ENCODE results near the gene PLD6.

The PLD6 gene

DNA sequence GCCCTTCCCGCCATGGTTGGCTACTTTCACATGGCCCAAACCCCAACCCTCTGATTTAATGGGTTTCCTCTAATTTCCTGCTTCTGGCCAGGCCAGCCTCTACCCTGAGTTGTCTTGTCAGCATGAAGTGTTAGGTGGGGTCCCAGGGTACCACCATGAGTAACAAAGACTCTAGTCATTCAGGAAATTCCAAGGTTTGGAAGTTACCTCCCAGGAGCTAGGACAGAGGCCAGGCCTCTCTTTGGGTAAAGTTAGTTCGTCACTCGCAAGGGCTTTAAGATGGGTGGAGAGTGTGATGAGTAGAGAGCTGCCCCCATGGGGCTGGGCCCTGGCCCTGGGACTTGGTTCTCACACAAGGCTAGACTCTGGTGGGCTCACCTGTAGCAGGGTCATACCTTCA, 54.6 kb downstream of the PLD6 start:
- ChIA-PET POLR2A (no interaction called here), CTCF (interaction anchor here (1.9 kb wide), 1 partner anchor 9 kb away, joined by 8 read pairs; no protein-coding TSS in a partner anchor)
- no peak for DNase-seq (ENCODE audit: extremely low spot score)
- TF ChIP-seq HDGF (IDR thresholded peaks at IDR 0.05; ENCODE audit: borderline replicate concordance), result no peak
- no peak for TF ChIP-seq TARDBP (IDR thresholded peaks at IDR 0.05)
- TF ChIP-seq ELF4 (IDR thresholded peaks at IDR 0.05), result no peak
- TF ChIP-seq SUZ12 (IDR thresholded peaks at IDR 0.05), result no peak
- no peak for TF ChIP-seq FOXM1 (IDR thresholded peaks at IDR 0.05; ENCODE audit: borderline replicate concordance)
- TF ChIP-seq FOXK2 (IDR thresholded peaks at IDR 0.05), result no peak
- no peak for TF ChIP-seq L3MBTL2 (conservative IDR thresholded peaks at IDR 0.05)
- TF ChIP-seq, protein P1, sequence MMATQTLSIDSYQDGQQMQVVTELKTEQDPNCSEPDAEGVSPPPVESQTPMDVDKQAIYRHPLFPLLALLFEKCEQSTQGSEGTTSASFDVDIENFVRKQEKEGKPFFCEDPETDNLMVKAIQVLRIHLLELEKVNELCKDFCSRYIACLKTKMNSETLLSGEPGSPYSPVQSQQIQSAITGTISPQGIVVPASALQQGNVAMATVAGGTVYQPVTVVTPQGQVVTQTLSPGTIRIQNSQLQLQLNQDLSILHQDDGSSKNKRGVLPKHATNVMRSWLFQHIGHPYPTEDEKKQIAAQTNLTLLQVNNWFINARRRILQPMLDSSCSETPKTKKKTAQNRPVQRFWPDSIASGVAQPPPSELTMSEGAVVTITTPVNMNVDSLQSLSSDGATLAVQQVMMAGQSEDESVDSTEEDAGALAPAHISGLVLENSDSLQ (IDR thresholded peaks at IDR 0.05), result no peak
- no peak for TF ChIP-seq CTBP1 (IDR thresholded peaks at IDR 0.05; ENCODE audit: borderline replicate concordance)
- TF ChIP-seq SP1 (IDR thresholded peaks at IDR 0.05), result no peak
- no peak for TF ChIP-seq LEF1 (IDR thresholded peaks at IDR 0.05; ENCODE audit: borderline replicate concordance)
- no peak for TF ChIP-seq FOXA1 (IDR thresholded peaks at IDR 0.05)
- no peak for TF ChIP-seq ZNF384 (IDR thresholded peaks at IDR 0.05)
- no peak for TF ChIP-seq NFRKB (IDR thresholded peaks at IDR 0.05)
- no peak for TF ChIP-seq ARNT (IDR thresholded peaks at IDR 0.05)
- TF ChIP-seq BHLHE40 (IDR thresholded peaks at IDR 0.05; ENCODE audit: borderline replicate concordance), result no peak

DNA sequence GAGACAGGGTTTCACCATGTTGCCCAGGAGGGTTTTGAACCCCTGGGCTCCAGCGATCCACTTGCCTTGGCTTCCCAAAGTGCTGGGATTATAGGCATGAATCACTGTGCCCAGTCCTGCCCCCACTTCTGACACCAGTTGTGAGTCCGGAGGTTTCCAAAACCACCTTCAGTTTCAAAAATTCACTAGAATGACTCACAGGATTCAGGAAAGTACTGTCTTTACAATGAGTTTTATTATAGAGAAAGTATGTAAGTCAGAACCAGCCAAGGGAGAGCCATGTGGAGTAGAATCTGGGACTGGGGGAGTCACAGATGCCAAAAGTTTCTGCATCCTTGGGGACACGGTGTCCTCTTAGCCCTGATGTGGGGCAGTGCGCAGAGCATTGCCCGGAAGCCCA, 55.1 kb downstream of the PLD6 start:
- no peak for TF ChIP-seq SUZ12 (IDR thresholded peaks at IDR 0.05)
- TF ChIP-seq FOXK2 (IDR thresholded peaks at IDR 0.05), result no peak
- TF ChIP-seq LEF1 (IDR thresholded peaks at IDR 0.05; ENCODE audit: borderline replicate concordance), result no peak
- TF ChIP-seq CTBP1 (IDR thresholded peaks at IDR 0.05; ENCODE audit: borderline replicate concordance), result no peak
- TF ChIP-seq FOXA1 (IDR thresholded peaks at IDR 0.05), result no peak
- ChIA-PET CTCF (no interaction called here), POLR2A (no interaction called here)
- DNase-seq (ENCODE audit: extremely low spot score), result no peak

Measured in HEK293T (cell line).